Choroid plexus epithelial cell (primary cell): ENCODE data around the gene SKAP1.
A peak's percentile ranks its signal among the peaks of the same experiment; 100 is the strongest.

ENCODE experiments used
- DNase-seq: peaks from one replicate; pipeline ENCODE4 v3.0.0-alpha.2; 2010; ENCODE audit warnings: low read depth
- H3K4me3 ChIP-seq: 2 replicates; pipeline ENCODE4 v1.5.1; 2011; ENCODE audit warnings: low read depth, mild to moderate bottlenecking, control low read depth, low read length, moderate library complexity
- TF ChIP-seq, protein P1 (sequence below): conservative IDR thresholded peaks from 2 replicates; pipeline ENCODE4 v1.5.1; 2011; ENCODE audit warnings: low read depth, mild to moderate bottlenecking, control low read depth, inconsistent platforms, low read length, moderate library complexity

The SKAP1 gene

DNA sequence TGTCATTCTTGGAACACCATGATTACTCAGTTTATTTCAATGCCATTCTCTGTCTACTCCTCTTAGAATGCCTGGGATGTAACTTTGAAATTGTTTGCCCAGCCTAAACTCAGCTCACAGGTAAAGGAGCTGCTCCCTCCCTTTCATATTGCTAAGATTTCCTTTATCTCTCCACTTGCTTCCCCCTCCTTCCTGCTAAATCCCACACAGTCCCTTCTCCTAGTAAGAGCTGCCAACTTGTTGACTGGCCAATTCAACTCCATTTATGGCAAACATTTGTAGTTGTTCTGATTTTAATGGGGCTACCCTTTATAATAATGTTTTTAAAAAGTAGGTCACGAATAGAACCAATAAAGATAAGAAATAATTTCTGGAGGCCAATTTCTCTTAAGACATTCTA, 146.1 kb downstream of the SKAP1 start:
- no peak overlapping the region for H3K4me3 ChIP-seq
- DNase-seq = no peak
- TF ChIP-seq, protein P1, sequence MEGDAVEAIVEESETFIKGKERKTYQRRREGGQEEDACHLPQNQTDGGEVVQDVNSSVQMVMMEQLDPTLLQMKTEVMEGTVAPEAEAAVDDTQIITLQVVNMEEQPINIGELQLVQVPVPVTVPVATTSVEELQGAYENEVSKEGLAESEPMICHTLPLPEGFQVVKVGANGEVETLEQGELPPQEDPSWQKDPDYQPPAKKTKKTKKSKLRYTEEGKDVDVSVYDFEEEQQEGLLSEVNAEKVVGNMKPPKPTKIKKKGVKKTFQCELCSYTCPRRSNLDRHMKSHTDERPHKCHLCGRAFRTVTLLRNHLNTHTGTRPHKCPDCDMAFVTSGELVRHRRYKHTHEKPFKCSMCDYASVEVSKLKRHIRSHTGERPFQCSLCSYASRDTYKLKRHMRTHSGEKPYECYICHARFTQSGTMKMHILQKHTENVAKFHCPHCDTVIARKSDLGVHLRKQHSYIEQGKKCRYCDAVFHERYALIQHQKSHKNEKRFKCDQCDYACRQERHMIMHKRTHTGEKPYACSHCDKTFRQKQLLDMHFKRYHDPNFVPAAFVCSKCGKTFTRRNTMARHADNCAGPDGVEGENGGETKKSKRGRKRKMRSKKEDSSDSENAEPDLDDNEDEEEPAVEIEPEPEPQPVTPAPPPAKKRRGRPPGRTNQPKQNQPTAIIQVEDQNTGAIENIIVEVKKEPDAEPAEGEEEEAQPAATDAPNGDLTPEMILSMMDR = no peak

DNA sequence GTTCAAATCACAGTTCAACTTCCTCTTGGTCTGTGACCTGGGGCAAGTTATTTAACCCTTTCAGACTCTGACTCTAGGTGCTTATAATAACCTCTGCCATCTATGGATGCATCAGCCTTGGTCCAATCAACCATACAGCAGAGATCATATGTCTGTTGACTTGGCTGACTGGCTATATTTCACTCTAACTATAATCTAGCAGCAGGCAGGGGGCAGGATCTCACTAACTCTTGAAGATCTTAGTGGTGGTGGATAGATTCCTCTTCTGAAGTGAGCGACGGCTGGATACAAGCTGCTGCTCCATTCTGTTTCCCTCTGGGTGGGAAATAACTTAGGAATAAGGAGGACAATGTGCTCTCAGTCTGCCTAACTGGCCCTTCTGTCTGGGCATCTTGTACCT, 146.6 kb downstream of the SKAP1 start:
- DNase-seq = no peak
- H3K4me3 ChIP-seq = no peak overlapping the region
- TF ChIP-seq, protein P1 = no peak

DNA sequence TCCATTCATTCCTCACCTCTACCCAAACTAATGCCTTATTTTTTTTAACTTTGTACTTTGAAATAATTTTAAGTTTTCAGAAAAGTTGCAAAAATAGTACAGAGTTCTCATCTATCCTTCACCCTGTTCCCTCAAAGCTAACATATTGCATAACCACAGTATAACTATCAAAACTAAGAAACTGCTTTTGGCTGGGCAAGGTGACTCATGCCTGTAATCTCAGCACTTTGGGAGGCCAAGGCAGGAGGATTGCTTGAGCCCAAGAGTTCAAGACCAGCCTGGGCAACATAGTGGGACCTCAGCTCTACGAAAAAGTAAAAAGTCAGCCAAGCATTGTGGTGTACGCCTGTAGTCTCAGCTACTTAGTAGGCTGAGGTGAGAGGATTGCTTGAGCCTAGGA, 147.7 kb downstream of the SKAP1 start:
- H3K4me3 ChIP-seq = no peak overlapping the region
- DNase-seq = peak; percentile 15
- TF ChIP-seq, protein P1 = no peak

DNA sequence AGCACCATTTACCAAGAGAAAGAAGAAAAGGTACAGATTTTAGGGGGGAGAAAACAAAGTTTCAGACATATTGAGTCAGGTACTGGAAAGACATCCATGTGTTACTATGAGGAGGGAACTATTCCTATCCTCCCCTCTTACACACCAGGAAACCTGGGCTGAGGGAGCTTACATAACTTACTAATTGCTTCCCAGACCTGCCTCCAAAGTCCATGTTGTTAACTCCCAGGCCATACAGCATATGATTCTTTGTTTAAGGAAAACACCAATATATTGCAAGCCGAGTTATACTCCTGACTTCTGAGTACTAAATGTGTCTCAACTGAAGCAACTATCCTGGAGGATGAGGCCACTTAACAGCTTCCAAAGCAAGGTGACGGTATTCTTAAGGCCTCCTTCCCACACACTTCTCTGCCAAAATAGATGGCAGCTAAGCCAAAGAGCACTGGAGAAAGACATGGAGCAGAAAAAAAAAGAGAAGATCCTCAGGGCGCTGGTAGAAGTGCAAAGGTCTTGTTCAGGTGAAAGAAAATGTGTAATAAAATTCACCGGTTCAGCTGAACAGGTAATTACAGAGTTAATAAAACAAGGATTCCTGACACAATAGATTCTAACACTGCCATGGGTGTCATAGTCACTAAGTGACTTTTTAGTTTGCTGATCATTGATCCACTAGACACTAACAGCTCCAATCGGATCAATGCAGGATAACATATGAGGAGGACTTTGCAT, 151.1 kb downstream of the SKAP1 start:
- TF ChIP-seq, protein P1 = no peak
- DNase-seq = no peak
- no peak overlapping the region for H3K4me3 ChIP-seq

DNA sequence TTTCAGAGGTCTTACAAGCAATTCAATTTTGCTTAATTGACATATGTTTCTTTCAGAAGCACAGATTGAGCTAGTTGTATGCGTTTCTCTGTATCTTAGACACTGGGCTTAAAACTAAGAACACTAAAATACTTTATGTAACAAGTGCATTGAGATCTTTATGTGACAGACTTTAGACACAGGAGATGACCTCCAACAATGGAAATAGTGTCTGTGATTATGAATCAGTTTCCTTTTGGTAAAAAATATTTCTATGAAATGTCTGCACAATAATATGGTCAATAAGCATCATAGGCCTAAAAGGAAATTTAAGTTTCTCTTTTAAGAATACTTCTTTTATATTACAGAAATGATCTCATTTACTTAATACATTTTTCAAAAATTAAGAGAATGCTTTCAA, 153.2 kb downstream of the SKAP1 start:
- DNase-seq = no peak

DNA sequence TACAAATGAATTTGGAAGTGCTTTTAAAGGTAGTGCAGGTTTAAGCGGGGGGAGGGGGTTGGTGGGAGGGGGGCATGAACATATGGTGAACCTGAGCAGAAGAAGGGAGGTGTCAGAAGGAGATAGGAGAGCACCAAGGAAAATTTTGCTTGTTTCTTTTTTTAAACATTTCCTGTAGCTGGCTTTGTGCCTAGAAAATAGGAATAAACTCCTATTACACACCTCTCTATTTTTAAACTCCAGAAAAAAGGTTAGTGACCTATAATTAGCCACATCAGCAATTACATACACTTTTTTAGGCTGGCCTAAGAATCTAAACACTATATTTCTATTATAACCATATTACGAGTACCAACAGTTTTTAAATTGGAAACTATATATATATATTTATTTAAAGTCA, 159.1 kb downstream of the SKAP1 start:
- TF ChIP-seq, protein P1 = no peak
- no peak for DNase-seq
- H3K4me3 ChIP-seq = no peak overlapping the region

More for the DNA sequence above, 153.2 kb downstream of the SKAP1 start:
- no peak overlapping the region for H3K4me3 ChIP-seq
- TF ChIP-seq, protein P1 = no peak

DNA sequence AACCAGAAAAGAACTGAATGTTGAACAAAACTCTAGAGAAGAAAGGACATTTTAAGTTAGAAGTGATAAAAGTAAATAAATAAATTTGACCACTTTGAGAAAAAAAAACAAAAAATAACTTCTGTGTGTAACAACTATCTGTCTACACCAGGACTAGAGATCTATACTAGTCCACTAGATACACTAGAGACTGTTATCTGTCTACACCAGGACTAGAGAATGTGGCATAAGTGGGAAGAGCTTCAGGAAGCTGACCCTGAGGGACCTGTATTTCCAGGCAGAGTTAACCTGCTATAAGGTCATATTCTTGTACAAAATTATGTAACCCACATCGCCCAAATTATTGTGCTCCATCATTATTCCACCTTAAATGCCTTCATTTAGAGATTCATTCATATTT, 160.8 kb downstream of the SKAP1 start:
- TF ChIP-seq, protein P1 = no peak
- no peak for DNase-seq
- no peak overlapping the region for H3K4me3 ChIP-seq
